Pulmonary artery endothelial cell (primary cell): ENCODE data around the gene OTP. TPM values are rescaled to one million over a fixed set of nuclear protein-coding genes. Genes with fewer than 3 reads are reported as not detected.
"Not testable (repeated sequence)": the region's sequence is repeated elsewhere in the genome, so short reads cannot be mapped to it uniquely, and the experiment has no call there.

Source experiments
- DNase-seq: peaks from one replicate; pipeline ENCODE4 v3.0.0-alpha.2; 2011; ENCODE audit warnings: low read depth, low spot score
- total RNA-seq: library from RNA; depleted of rRNA; stranded (reverse); fragments of >200 nt; gene quantifications from 2 replicates; pipeline ENCODE4 v1.2.3, GENCODE V29; 2014

Gene OTP
- total RNA-seq, 1 donor from 2014 or later = not detected

- DNase-seq = not testable (repeated sequence)
Observed at GRCh38 chr5:77608927-77609326, 29.6 kb downstream of the OTP start.

GRCh38 chr5:77607324-77607723, 31.2 kb downstream of the OTP start:
- DNase-seq = no peak

- DNase-seq = no peak
Observed at GRCh38 chr5:77606279-77606678, 32.2 kb downstream of the OTP start.

- no peak for DNase-seq
Observed at GRCh38 chr5:77599679-77600078, 38.8 kb downstream of the OTP start.

GRCh38 chr5:77590347-77590746, 48.2 kb downstream of the OTP start:
- DNase-seq = no peak

GRCh38 chr5:77588175-77588574, 50.3 kb downstream of the OTP start:
- DNase-seq = no peak

- no peak for DNase-seq
Observed at GRCh38 chr5:77586101-77586500, 52.4 kb downstream of the OTP start.

- DNase-seq = not testable (repeated sequence)
Observed at GRCh38 chr5:77582143-77582542, 56.4 kb downstream of the OTP start.

Other genes starting within 250 kb of the OTP start
- 81.8 and 90.8 TPM in 2 replicates for gene WDR41, start 146.4 kb downstream of the OTP start, total RNA-seq
- 101 and 129 TPM in 2 replicates for gene TBCA, start 137.6 kb upstream of the OTP start, total RNA-seq